T-helper 1 cell treated with Interleukin-12 subunit alpha and Interleukin-12 subunit beta and Interleukin-4 antibody, amounts not matched to agents 30 ng/mL and 1 ng/mL, for 36 hours (primary cell): ENCODE measurements around the gene GPR132. TPM values are rescaled to one million over a fixed set of nuclear protein-coding genes. Genes with fewer than 3 reads are reported as not detected.

Source experiments
- intact Hi-C: fragments of 100-400 bp; cut with micrococcal nuclease; formaldehyde crosslinking; loops from one replicate; pipeline ENCODE4 v1.15.1; 2024
- total RNA-seq: library from RNA; stranded (reverse); gene quantifications from 2 replicates; pipeline ENCODE4 v1.2.3, GENCODE V29; 2022

Gene GPR132
- total RNA-seq, 1 donor from 2014 or later, result 48.6 TPM

- intact Hi-C loops, result no loop called here
These were observed 2.2 kb downstream of the GPR132 start for GRCh38 chr14:105063056-105063455.

GRCh38 chr14:105062048-105062433, 3.2 kb downstream of the GPR132 start:
- intact Hi-C loops, result no loop called here

- intact Hi-C loops, result no loop called here
These were observed 3.7 kb downstream of the GPR132 start for GRCh38 chr14:105061428-105062047.

- intact Hi-C loops, result no loop called here
These were observed 4.3 kb downstream of the GPR132 start for GRCh38 chr14:105060751-105061427.

DNA sequence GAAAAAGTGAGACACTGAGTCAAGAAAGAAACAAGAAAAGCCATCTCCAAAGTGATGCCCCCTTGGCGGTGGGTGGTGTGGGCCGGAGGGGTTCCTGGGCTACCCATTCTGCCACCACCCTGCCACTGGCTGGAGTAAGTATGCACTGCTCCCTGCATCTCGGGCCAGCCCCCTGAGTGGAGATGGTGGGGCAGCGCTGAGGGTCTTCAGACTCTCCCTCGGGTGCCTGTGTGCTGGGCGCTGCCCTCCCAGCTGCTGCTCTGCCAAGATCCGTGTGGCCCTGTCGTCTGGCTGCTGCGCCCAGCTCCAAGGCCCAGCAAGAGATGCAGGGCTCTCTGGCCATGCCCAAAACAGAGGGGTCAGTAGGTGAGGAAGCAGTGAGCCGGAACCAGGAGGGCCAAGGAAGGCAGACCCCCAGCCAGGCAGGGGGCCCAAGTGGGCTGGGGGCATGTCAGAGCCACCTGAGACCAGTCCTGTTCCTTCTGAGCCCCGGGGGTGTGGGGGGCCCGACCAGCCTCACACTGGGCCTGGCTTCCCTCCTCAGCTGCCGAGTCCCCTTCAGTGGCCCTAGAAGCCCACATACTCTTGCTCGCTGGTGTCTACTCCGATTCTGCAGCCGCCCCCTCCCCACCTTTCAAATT, 5.2 kb downstream of the GPR132 start:
- intact Hi-C loops, result loop anchor here (1.0 kb wide), 1 partner anchor 15 kb away; no protein-coding TSS in a partner anchor

DNA sequence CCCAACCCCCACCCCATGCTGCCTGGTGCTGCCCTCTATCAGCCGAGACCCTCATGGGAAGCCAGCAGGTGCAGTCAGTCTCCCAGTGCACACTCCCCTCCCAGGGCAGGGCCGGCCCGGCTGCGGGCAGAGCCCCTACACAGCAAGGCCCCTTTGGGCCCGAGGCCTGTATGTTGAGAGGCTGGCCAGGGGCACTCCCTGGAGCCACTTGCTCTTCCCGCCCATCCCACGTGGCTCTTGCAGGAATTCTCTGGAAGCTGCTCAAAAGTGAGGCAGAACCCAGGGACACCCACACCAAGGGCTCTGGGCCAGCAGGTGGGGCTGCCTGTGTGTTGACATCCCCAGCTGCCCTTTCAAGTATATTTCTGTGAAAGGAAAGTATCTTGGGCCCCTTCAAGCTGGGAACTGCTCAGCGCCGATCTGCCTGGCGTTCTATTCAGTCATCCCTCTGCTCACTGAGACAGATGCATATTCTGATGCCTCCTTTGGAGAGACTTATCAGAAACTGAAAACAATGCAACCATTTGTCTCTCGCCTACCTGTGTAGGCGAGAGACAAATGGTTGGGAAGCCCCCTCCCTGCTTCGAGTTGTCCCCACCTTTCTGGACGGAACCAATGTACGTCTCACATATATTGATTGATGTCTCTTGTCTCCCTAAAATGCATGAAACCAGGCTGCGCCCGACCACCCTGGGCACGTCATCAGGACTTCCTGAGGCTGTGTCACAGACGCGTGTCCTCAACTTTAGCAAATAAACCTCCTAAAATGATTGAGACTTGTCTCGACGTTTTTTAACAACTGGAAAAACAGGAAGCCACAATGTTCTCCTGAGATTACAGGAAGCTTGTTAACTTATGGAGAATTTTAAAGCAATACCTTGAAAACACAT, 6.0 kb downstream of the GPR132 start:
- intact Hi-C loops, result loop anchor here (1.0 kb wide), 1 partner anchor 14 kb away; no protein-coding TSS in a partner anchor

- intact Hi-C loops, result loop anchor here (1.0 kb wide), 1 partner anchor 13 kb away; no protein-coding TSS in a partner anchor
These were observed 6.7 kb downstream of the GPR132 start for GRCh38 chr14:105058521-105059034.

DNA sequence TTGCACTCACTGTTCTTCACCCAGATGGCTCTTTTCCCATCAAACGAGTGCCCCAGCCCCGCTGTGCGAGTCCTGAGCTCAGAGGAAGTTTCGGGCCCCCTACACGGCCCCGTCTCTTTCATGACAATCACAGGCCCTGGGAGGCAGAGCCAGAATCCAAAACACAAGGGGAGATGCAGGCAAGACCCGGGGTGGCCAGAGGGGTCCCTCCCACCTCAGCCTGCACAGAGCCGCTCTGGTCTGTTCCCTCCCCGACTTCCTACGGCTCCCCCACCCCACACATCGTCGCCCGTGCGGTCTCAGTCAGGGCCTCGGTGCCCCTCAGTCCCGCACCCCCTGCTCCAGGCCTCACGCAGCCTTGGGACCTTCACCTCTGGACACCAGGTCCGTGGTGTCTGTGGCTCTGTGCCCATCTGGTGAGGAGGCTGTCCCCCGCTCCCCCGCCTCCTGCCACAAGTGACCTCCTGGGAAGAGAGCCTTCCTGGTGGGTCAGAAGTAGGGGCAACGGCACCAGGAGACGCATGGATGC, 8.9 kb downstream of the GPR132 start:
- intact Hi-C loops, result no loop called here

GRCh38 chr14:105055736-105056302, 9.4 kb downstream of the GPR132 start:
- intact Hi-C loops, result no loop called here

DNA sequence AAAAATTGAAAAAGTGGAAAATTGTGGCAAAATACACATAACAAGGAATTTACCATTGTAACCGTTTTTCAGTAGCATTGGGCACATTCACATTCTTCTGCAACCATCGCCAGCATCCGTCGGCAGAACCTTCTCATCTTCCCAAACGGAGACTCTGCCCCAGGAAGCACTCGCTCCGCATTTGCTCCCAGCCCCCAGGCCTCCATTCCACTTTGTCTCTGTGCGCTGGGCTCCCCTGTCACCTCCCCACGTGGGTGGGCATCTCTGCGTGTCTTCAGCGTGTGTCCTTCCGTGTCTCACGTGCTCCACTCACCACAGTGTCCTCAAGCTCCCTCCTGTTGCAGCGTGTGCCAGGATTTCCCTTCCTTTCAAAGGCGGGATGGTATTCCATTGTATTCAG, 9.9 kb downstream of the GPR132 start:
- intact Hi-C loops, result no loop called here

GRCh38 chr14:105053996-105054395, 11.2 kb downstream of the GPR132 start:
- intact Hi-C loops, result no loop called here

- intact Hi-C loops, result no loop called here
These were observed 11.8 kb downstream of the GPR132 start for GRCh38 chr14:105053421-105053820.

GRCh38 chr14:105052110-105052458, 13.1 kb downstream of the GPR132 start:
- intact Hi-C loops, result no loop called here

- intact Hi-C loops, result no loop called here
These were observed 13.8 kb downstream of the GPR132 start for GRCh38 chr14:105051182-105052109.

DNA sequence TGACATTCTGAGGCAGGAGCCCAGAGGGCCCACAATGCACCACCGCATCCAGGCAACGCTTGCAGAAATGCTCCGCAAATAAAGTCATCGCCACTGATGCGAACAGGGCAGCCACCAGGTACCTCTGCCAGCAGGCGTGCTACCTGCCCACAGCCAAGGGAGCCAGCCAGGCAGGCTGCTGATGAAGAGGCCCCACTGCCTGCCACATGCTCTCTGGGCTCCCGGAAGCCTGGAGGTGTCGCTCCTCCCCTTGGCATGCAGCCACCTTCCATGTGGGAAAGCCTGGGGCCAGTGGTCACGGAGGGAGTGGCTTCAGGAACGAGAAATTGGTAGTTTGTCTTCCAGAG, 14.7 kb downstream of the GPR132 start:
- intact Hi-C loops, result no loop called here

DNA sequence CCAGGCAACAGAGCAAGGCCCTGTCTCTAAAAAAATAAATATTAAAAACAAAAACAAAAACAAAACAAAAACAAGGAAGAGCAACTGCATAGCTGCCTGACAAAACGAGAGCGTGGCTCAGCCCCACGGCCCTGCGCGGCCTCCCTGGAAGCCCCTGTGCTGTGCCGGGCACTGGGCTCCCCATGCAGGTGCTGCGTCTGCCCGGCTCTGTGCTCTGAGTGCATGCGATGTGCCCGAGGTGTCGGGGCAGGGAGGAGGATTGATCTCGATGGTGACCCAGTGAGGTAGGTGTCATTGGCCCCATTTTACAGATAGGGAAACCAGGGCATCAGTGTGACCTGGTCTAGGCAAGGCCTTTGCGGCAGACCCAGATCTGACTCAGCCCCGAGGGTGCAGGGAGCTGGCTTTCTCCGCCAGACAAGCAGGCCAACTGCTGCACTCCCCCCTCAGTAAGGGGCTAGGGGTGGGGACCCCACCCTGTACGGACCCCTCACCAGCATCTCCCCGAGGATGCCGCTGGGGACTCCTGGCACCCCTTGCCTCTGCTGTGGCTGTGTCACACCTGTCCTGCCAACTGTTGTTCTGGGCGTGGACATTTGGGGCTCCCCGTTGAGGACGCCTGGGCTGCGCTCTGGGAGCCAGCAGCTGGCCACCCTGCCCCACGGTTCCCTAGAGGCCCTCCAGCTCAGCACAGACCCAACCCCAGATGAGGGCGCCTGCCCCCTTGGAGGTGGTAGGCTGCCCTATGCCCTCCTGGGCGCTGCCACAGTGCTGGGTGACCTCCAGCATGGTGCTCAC, 15.3 kb downstream of the GPR132 start:
- intact Hi-C loops, result no loop called here

- intact Hi-C loops, result no loop called here
These were observed 17.8 kb downstream of the GPR132 start for GRCh38 chr14:105047283-105048016.

- intact Hi-C loops, result no loop called here
These were observed 18.3 kb downstream of the GPR132 start for GRCh38 chr14:105046891-105047282.
